HG03025 (cell line): ENCODE results near the gene TSPAN3.

Experiments
- ATAC-seq: cut with Tn5 transposase; IDR thresholded peaks from one replicate; pipeline ENCODE4 v1.9.1; 2021; ENCODE audit warnings: mild to moderate bottlenecking, moderate library complexity; ENCODE audit not compliant: unreplicated experiment, low FRiP score

The TSPAN3 gene

GRCh38 chr15:77085297-77085696 lies 14.4 kb upstream of the TSPAN3 start:
- no peak for ATAC-seq

- no peak for ATAC-seq
Measured at GRCh38 chr15:77084436-77084835, 13.5 kb upstream of the TSPAN3 start.

GRCh38 chr15:77083381-77084160 lies 12.7 kb upstream of the TSPAN3 start:
- ATAC-seq = peak; percentile 85

GRCh38 chr15:77081971-77082370 lies 11.1 kb upstream of the TSPAN3 start:
- ATAC-seq = no peak

- ATAC-seq = no peak
Measured at GRCh38 chr15:77076323-77076915, 5.5 kb upstream of the TSPAN3 start.

- no peak for ATAC-seq
Measured at GRCh38 chr15:77075528-77075927, 4.6 kb upstream of the TSPAN3 start.

- ATAC-seq = no peak
Measured at GRCh38 chr15:77074350-77074749, 3.4 kb upstream of the TSPAN3 start.

- no peak for ATAC-seq
Measured at GRCh38 chr15:77071305-77072223, 655 bp upstream of the TSPAN3 start.

- no peak for ATAC-seq
Measured at GRCh38 chr15:77070180-77070494, 772 bp downstream of the TSPAN3 start.

- no peak for ATAC-seq
Measured at GRCh38 chr15:77069521-77070121, 1.3 kb downstream of the TSPAN3 start.

GRCh38 chr15:77068633-77069032 lies 2.3 kb downstream of the TSPAN3 start:
- ATAC-seq = no peak

- ATAC-seq = no peak
Measured at GRCh38 chr15:77067691-77068367, 3.1 kb downstream of the TSPAN3 start.

GRCh38 chr15:77066971-77067690 lies 3.8 kb downstream of the TSPAN3 start:
- no peak for ATAC-seq

GRCh38 chr15:77064539-77065308 lies 6.2 kb downstream of the TSPAN3 start:
- ATAC-seq = no peak

- ATAC-seq = no peak
Measured at GRCh38 chr15:77064063-77064462, 6.8 kb downstream of the TSPAN3 start.

- ATAC-seq = no peak
Measured at GRCh38 chr15:77063249-77063648, 7.7 kb downstream of the TSPAN3 start.

- no peak for ATAC-seq
Measured at GRCh38 chr15:77060546-77060945, 10.4 kb downstream of the TSPAN3 start.

- no peak for ATAC-seq
Measured at GRCh38 chr15:77059786-77060361, 11.0 kb downstream of the TSPAN3 start.

- no peak for ATAC-seq
Measured at GRCh38 chr15:77058468-77058867, 12.4 kb downstream of the TSPAN3 start.
